Mesendoderm (in vitro differentiated cells): Measurements from ENCODE around the gene USP14.
A peak's percentile ranks its signal among the peaks of the same experiment; 100 is the strongest.

Experiments
- DNase-seq: peaks from one replicate; pipeline ENCODE4 v3.0.0; 2013
- H2AK5ac ChIP-seq: 2 replicates; pipeline ENCODE4 v1.6.1; 2013; ENCODE audit warnings: low read length, inconsistent platforms
- H2BK120ac ChIP-seq: 2 replicates; pipeline ENCODE4 v1.6.1; 2013; ENCODE audit warnings: low read depth, mild to moderate bottlenecking, low read length, moderate library complexity, mixed read lengths
- H2BK15ac ChIP-seq: replicated peaks from 2 replicates; pipeline ENCODE4 v1.6.1; 2013; ENCODE audit warnings: low read depth, mild to moderate bottlenecking, moderate library complexity
- H2BK5ac ChIP-seq: 2 replicates; pipeline ENCODE4 v1.6.1; 2013; ENCODE audit warnings: low read length, inconsistent platforms
- H3K18ac ChIP-seq: 2 replicates; pipeline ENCODE4 v1.6.1; 2013; ENCODE audit warnings: mild to moderate bottlenecking, low read length, mixed read lengths
- H3K23ac ChIP-seq: one replicate; pipeline ENCODE4 v1.6.1; 2013; ENCODE audit warnings: low read length
- H3K27ac ChIP-seq: 2 replicates; pipeline ENCODE4 v1.5.1; 2013; ENCODE audit warnings: low read depth, mild to moderate bottlenecking, inconsistent platforms, low read length, moderate library complexity
- H3K27me3 ChIP-seq: 2 replicates; pipeline ENCODE4 v1.6.1; 2013; ENCODE audit warnings: low read length, control low read depth, mild to moderate bottlenecking, inconsistent platforms; ENCODE audit not compliant: insufficient read depth, poor library complexity
- H3K36me3 ChIP-seq: 2 replicates; pipeline ENCODE4 v1.6.1; 2013; ENCODE audit warnings: low read length, inconsistent platforms; ENCODE audit not compliant: control insufficient read depth, insufficient read depth
- H3K4ac ChIP-seq: one replicate; pipeline ENCODE4 v1.6.1; 2013; ENCODE audit warnings: low read depth, mild to moderate bottlenecking, low read length, moderate library complexity
- H3K4me1 ChIP-seq: 2 replicates; pipeline ENCODE4 v1.6.1; 2013; ENCODE audit warnings: low read depth, low read length, inconsistent platforms; ENCODE audit not compliant: control insufficient read depth
- H3K4me2 ChIP-seq: 2 replicates; pipeline ENCODE4 v1.6.1; 2013; ENCODE audit warnings: low read length
- H3K4me3 ChIP-seq: 2 replicates; pipeline ENCODE4 v1.5.1; 2013; ENCODE audit warnings: mild to moderate bottlenecking, low read length
- H3K56ac ChIP-seq: one replicate; pipeline ENCODE4 v1.6.1; 2013; ENCODE audit warnings: low read length
- H3K79me1 ChIP-seq: 2 replicates; pipeline ENCODE4 v1.6.1; 2013; ENCODE audit warnings: low read length, inconsistent platforms
- H3K79me2 ChIP-seq: 2 replicates; pipeline ENCODE4 v1.6.1; 2013; ENCODE audit warnings: mild to moderate bottlenecking, low read length; ENCODE audit not compliant: control insufficient read depth, insufficient read depth
- H3K9ac ChIP-seq: 2 replicates; pipeline ENCODE4 v1.6.1; 2013; ENCODE audit warnings: low read length, inconsistent platforms
- H4K5ac ChIP-seq: one replicate; pipeline ENCODE4 v1.6.1; 2013; ENCODE audit warnings: low read length
- H4K8ac ChIP-seq: one replicate; pipeline ENCODE4 v1.6.1; 2013; ENCODE audit warnings: low read depth, mild to moderate bottlenecking, control low read depth, low read length, moderate library complexity
- WGBS: extraction: QIAGEN DNeasy Blood & Tissue Kit; methylation state at CpG from one replicate; pipeline ENCODE4 v1.1.7; 2013; ENCODE audit warnings: low lambda C conversion rate, missing lambda C conversion rate; ENCODE audit not compliant: insufficient coverage; ENCODE audit errors: extremely low coverage; 5-methylcytosine and 5-hydroxymethylcytosine counted together

USP14 gene

DNA sequence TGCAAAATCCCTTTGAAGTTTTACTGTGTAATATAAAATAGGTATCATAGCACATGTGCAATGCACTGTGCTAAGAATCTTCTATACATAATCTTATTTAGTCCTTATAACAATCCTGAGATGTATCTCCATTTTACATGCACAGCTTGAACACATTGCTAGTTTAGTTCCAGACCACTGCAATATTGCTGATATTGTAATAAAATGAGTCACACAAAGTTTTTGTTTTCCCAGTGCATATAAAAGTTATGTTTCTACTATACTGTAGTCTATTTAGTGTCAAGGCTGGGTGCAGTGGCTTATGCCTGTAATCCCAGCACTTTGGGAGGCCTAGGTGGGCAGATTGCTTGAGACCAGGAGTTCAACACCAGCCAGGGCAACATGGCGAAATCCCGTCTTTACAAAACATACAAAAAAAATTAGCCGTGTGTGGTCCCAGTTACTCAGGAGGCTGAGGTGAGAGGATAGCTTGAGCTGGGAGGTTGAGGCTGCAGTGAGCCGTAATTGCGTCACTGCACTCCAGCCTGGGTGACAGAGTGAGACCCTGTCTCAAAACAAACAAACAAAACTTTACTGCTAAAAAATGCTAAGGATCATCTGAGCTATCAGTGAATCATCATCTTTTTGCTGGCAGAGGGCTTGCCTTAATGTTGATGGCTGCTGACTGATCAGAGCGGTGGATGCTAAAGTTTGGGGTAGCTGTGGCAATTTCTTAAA is 1.7 kb upstream of the USP14 start:
- no peaks in the 10 kb centered on the region for H3K4me1 ChIP-seq

DNA sequence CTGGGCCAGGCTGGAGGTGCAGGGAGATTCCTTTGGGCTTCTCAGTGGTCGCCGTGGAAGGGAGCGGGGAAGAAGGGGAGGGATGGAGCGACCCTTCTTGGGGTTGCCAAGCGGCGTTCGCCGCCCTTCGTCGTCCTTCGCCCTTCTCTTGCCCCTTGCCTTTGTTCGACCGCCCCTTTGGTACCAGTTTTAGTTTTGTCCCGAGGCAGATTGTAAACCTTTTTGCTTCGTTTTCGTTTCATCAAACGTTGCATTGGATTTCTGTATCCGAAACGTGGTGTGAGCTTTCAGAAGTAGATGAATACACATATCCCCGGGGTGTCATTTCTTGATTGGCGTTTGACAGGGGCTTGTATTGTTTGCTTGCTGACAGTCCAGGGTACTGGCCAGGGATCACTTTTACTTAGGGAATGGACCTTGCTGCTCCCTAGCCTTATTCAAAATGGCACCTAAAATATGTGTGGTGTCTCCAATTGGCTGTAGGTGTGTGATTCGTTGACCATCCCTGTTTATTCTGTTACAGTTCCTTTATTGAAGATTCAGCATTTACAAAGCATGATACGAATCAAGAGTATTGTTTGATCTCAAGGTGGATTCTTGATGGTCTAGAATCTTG is 788 bp downstream of the USP14 start:
- peak; percentile 34 for DNase-seq
- Histone ChIP-seq H3K56ac (peak overlapping the region; percentile 98), H3K23ac (no peak overlapping the region), H2BK15ac (no peak overlapping the region), H2BK5ac (no peak overlapping the region), H2BK120ac (no peak overlapping the region), H3K4me2 (peak overlapping the region; percentile 92), H3K36me3 (no peaks in the 10 kb centered on the region), H3K4me3 (peak overlapping the region; percentile 86), H4K8ac (no peak overlapping the region), H3K79me2 (peaks cover 39% of the 10 kb centered on the region), H3K9ac (peak overlapping the region; percentile 92), H3K18ac (peak overlapping the region; percentile 72), H2AK5ac (no peak overlapping the region), H4K5ac (no peak overlapping the region), H3K27me3 (no peaks in the 10 kb centered on the region), H3K79me1 (peaks cover 1% of the 10 kb centered on the region), H3K27ac (peak overlapping the region; percentile 4), H3K4ac (peak overlapping the region; percentile 73), H3K4me1 (no peaks in the 10 kb centered on the region)
- WGBS, result no CpG with 5 or more reads among the region's 23 CpGs

More for the DNA sequence above, 1.7 kb upstream of the USP14 start:
- no peak overlapping the region for H2BK15ac ChIP-seq
- H3K27ac ChIP-seq, result no peak overlapping the region
- no peak overlapping the region for H3K18ac ChIP-seq
- H3K4me3 ChIP-seq, result no peak overlapping the region
- no peak overlapping the region for H4K5ac ChIP-seq
- H3K4me2 ChIP-seq, result no peak overlapping the region
- H3K4ac ChIP-seq, result no peak overlapping the region
- no peak for DNase-seq
- H4K8ac ChIP-seq, result no peak overlapping the region
- H3K27me3 ChIP-seq, result no peaks in the 10 kb centered on the region
- no CpG with 5 or more reads among the region's 6 CpGs for WGBS
- H2AK5ac ChIP-seq, result no peak overlapping the region
- no peak overlapping the region for H3K23ac ChIP-seq
- no peak overlapping the region for H2BK120ac ChIP-seq
- no peak overlapping the region for H2BK5ac ChIP-seq
- H3K56ac ChIP-seq, result no peak overlapping the region
- H3K9ac ChIP-seq, result no peak overlapping the region
- H3K79me1 ChIP-seq, result peaks cover 1% of the 10 kb centered on the region
- H3K36me3 ChIP-seq, result no peaks in the 10 kb centered on the region
- peaks cover 31% of the 10 kb centered on the region for H3K79me2 ChIP-seq

DNA sequence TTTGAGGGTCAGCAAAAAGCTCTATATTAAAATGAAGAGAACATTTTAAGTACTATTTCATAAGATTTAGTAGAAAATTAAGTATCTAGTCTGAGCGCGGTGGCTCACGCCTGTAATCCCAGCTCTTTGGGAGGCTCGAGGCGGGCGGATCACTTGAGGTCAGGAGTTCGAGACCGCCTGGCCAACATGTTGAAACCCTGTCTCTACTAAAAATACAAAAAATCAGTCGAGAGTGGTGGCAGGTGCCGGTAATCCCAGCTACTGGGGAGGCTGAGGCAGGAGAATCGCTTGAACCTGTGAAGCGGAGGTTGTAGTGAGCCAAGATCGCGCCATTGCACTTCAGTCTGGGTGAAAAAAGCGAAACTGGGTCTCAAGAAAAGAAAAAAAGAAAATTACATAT is 1.6 kb downstream of the USP14 start:
- Histone ChIP-seq H3K4me1 (no peaks in the 10 kb centered on the region), H3K23ac (no peak overlapping the region), H4K5ac (no peak overlapping the region), H2AK5ac (no peak overlapping the region), H4K8ac (no peak overlapping the region), H3K27me3 (no peaks in the 10 kb centered on the region), H2BK5ac (no peak overlapping the region), H3K18ac (no peak overlapping the region), H3K79me1 (peaks cover 1% of the 10 kb centered on the region), H3K79me2 (peaks cover 39% of the 10 kb centered on the region), H3K27ac (no peak overlapping the region), H3K4me3 (no peak overlapping the region), H3K56ac (no peak overlapping the region), H3K4me2 (no peak overlapping the region), H3K36me3 (no peaks in the 10 kb centered on the region), H2BK120ac (no peak overlapping the region), H2BK15ac (no peak overlapping the region), H3K4ac (no peak overlapping the region), H3K9ac (no peak overlapping the region)
- DNase-seq, result no peak
- WGBS, result no CpG with 5 or more reads among the region's 15 CpGs

DNA sequence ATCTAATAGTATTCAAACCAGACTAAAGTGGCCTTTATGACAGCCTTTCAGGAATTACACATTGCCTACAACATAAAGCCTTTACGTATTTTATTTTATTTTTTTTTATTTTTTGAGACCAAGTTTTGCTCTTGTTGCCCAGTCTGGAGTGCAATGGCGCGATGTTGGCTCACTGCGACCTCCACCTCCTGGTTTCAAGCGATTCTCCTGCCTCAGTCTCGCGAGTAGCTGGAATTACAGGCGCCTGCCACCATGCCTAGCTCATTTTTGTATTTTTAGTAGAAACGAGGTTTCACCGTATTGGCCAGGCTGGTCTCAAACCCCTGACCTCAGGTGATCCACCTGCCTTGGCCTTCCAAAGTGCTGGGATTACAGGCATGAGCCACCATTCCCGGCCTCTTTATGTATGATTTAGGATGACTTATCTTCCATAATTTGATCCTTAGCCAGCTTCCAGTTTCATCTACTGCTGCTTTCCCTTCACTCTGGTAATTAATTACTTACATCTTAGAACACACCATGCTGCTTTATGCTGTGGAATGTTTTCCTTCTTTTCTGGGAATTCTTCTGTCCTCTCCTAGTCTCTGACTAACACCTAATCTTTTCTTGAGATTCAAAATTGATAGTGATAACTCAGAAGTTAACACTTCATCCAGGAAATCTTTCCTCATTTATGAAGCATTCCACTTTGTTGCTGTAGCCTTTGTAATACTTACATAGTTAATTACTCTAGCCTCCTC is 2.6 kb downstream of the USP14 start:
- H3K36me3 ChIP-seq, result no peaks in the 10 kb centered on the region
- H3K4me3 ChIP-seq, result no peak overlapping the region
- H3K4me1 ChIP-seq, result no peaks in the 10 kb centered on the region
- no peak overlapping the region for H4K8ac ChIP-seq
- no peak overlapping the region for H4K5ac ChIP-seq
- no CpG with 5 or more reads among the region's 11 CpGs for WGBS
- H3K23ac ChIP-seq, result no peak overlapping the region
- no peak overlapping the region for H3K27ac ChIP-seq
- H3K27me3 ChIP-seq, result no peaks in the 10 kb centered on the region
- no peak overlapping the region for H3K4me2 ChIP-seq
- H3K9ac ChIP-seq, result no peak overlapping the region
- no peak overlapping the region for H2BK15ac ChIP-seq
- no peak overlapping the region for H2BK120ac ChIP-seq
- DNase-seq, result peak; percentile 8
- H3K4ac ChIP-seq, result no peak overlapping the region
- no peak overlapping the region for H3K18ac ChIP-seq
- H2AK5ac ChIP-seq, result no peak overlapping the region
- H3K56ac ChIP-seq, result no peak overlapping the region
- peaks cover 39% of the 10 kb centered on the region for H3K79me2 ChIP-seq
- H2BK5ac ChIP-seq, result no peak overlapping the region
- peaks cover 1% of the 10 kb centered on the region for H3K79me1 ChIP-seq

DNA sequence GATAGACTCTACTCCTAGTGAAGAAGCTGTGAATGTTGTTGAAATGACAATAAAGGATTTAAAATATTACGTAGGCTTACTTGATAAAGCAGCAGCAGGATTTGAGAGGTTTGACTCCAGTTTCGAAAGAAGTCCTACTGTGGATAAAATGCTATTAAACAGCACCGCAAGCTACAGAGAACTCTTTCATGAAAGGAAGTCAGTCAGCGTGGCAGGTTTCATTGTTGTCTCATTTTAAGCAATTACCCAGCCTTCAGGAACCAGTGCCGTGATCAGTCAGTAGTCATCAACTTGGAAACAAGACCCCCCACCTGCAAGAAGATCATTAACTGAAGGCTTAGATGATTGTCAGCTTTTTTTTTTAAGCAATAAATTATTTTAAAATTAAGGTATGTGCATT is 14.0 kb downstream of the USP14 start:
- Histone ChIP-seq H2BK5ac (no peak overlapping the region), H3K18ac (no peak overlapping the region), H3K56ac (no peak overlapping the region), H3K79me1 (peaks cover 2% of the 10 kb centered on the region), H3K27me3 (no peaks in the 10 kb centered on the region), H2BK15ac (no peak overlapping the region), H3K27ac (no peak overlapping the region), H4K8ac (no peak overlapping the region), H3K4me3 (no peak overlapping the region), H3K36me3 (peaks cover 8% of the 10 kb centered on the region), H3K9ac (no peak overlapping the region), H4K5ac (no peak overlapping the region), H3K4ac (no peak overlapping the region), H3K4me1 (no peaks in the 10 kb centered on the region), H3K23ac (no peak overlapping the region), H3K4me2 (no peak overlapping the region), H2AK5ac (no peak overlapping the region), H3K79me2 (peaks cover 5% of the 10 kb centered on the region), H2BK120ac (no peak overlapping the region)
- no peak for DNase-seq
- WGBS, result no CpG with 5 or more reads among the region's 5 CpGs
